ENCODE results near the gene JARID2. TPM values are rescaled to one million over a fixed set of nuclear protein-coding genes. Genes with fewer than 3 reads are reported as not detected.

JARID2 gene
- total RNA-seq, 2 experiments from 2014 or later: 19.0 to 19.5 TPM

DNA sequence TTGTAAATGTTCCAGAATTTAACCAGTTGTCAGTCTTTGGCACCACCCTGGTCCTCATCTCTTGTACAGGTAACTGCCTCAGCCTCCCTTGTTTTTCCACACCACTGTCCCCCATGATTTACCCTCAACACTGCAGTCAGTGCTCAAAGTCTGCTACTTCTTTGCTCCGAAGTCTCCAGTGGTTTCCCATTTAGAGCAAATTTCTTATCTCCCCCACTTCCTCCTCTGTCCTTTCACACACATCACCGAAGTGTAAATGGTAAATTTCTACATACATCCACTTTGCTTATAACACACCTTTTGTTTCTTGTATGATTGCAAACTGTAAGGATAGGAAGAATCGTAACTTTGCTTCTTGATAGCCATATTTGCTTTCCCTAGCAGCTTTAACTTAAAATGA lies 115.3 kb downstream of the JARID2 start:
- H3K4me2 ChIP-seq (ENCODE audit: low read length): no peak overlapping the region
- no peak overlapping the region for H3K27ac ChIP-seq (ENCODE audit: low read depth, low read length, poor library complexity, severe bottlenecking)
- POLR2A ChIA-PET: no interaction called here
- H3K4me3 ChIP-seq (ENCODE audit: low read depth, low read length, poor library complexity, severe bottlenecking): no peak overlapping the region
- no TSS peak for BruUV-seq (replicated peaks)
- H3K4me1 ChIP-seq (ENCODE audit: insufficient read depth, low read length, poor library complexity, severe bottlenecking): peaks cover 27% of the 10 kb centered on the region
- no peak overlapping the region for H2AFZ ChIP-seq (ENCODE audit: low read length)
- TF ChIP-seq, protein P1, sequence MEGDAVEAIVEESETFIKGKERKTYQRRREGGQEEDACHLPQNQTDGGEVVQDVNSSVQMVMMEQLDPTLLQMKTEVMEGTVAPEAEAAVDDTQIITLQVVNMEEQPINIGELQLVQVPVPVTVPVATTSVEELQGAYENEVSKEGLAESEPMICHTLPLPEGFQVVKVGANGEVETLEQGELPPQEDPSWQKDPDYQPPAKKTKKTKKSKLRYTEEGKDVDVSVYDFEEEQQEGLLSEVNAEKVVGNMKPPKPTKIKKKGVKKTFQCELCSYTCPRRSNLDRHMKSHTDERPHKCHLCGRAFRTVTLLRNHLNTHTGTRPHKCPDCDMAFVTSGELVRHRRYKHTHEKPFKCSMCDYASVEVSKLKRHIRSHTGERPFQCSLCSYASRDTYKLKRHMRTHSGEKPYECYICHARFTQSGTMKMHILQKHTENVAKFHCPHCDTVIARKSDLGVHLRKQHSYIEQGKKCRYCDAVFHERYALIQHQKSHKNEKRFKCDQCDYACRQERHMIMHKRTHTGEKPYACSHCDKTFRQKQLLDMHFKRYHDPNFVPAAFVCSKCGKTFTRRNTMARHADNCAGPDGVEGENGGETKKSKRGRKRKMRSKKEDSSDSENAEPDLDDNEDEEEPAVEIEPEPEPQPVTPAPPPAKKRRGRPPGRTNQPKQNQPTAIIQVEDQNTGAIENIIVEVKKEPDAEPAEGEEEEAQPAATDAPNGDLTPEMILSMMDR (conservative IDR thresholded peaks at IDR 0.05; ENCODE audit: low read length): no peak
- TF ChIP-seq EZH2phosphoT487 (IDR thresholded peaks at IDR 0.05; ENCODE audit: borderline replicate concordance, low read depth, low read length): no peak
- no peaks in the 10 kb centered on the region for H3K36me3 ChIP-seq (ENCODE audit: insufficient read depth, low read length)
- H3K9me2 ChIP-seq (ENCODE audit: insufficient read depth, low read length): no peaks in the 10 kb centered on the region
- no peaks in the 10 kb centered on the region for H3K9me3 ChIP-seq (ENCODE audit: low read length)
- intact Hi-C loops (cut with micrococcal nuclease; ENCODE audit: unreplicated experiment): no loop called here
- peaks cover 28% of the 10 kb centered on the region for H4K20me1 ChIP-seq (ENCODE audit: insufficient read depth, low read length)
- H3K79me2 ChIP-seq (ENCODE audit: insufficient read depth, low read depth, low read length): no peaks in the 10 kb centered on the region
- CTCF ChIA-PET (ENCODE audit: unreplicated experiment): no interaction called here
- DNase-seq (ENCODE audit: low spot score): no peak

- no peak for DNase-seq (ENCODE audit: low spot score)
- intact Hi-C loops (cut with micrococcal nuclease; ENCODE audit: unreplicated experiment): no loop called here
- Histone ChIP-seq H3K36me3 (ENCODE audit: insufficient read depth, low read length) (no peaks in the 10 kb centered on the region), H3K4me1 (ENCODE audit: insufficient read depth, low read length, poor library complexity, severe bottlenecking) (peaks cover 27% of the 10 kb centered on the region), H3K4me3 (ENCODE audit: low read depth, low read length, poor library complexity, severe bottlenecking) (no peak overlapping the region), H4K20me1 (ENCODE audit: insufficient read depth, low read length) (peaks cover 18% of the 10 kb centered on the region; the same call in 1 of the 2 replicates), H3K9me2 (ENCODE audit: insufficient read depth, low read length) (no peaks in the 10 kb centered on the region), H3K4me2 (ENCODE audit: low read length) (no peak overlapping the region), H3K27ac (ENCODE audit: low read depth, low read length, poor library complexity, severe bottlenecking) (no peak overlapping the region), H3K79me2 (ENCODE audit: insufficient read depth, low read depth, low read length) (0 out of 2 replicates have a peak, but pooled peaks cover 3% of the 10 kb centered on the region), H2AFZ (ENCODE audit: low read length) (no peak overlapping the region), H3K9me3 (ENCODE audit: low read length) (no peaks in the 10 kb centered on the region)
- TF ChIP-seq EZH2phosphoT487 (IDR thresholded peaks at IDR 0.05; ENCODE audit: borderline replicate concordance, low read depth, low read length): no peak
- TF ChIP-seq, protein P1 (conservative IDR thresholded peaks at IDR 0.05; ENCODE audit: low read length): no peak
- BruUV-seq (replicated peaks): no TSS peak
- ChIA-PET CTCF (ENCODE audit: unreplicated experiment) (no interaction called here), POLR2A (no interaction called here)
These were observed 116.6 kb downstream of the JARID2 start for GRCh38 chr6:15362274-15363160.

GRCh38 chr6:15363164-15363522 lies 117.3 kb downstream of the JARID2 start:
- no peak overlapping the region for H3K4me2 ChIP-seq (ENCODE audit: low read length)
- intact Hi-C loops (cut with micrococcal nuclease; ENCODE audit: unreplicated experiment): no loop called here
- TF ChIP-seq, protein P1 (conservative IDR thresholded peaks at IDR 0.05; ENCODE audit: low read length): no peak
- no peak for TF ChIP-seq EZH2phosphoT487 (IDR thresholded peaks at IDR 0.05; ENCODE audit: borderline replicate concordance, low read depth, low read length)
- no peak overlapping the region for H2AFZ ChIP-seq (ENCODE audit: low read length)
- no peak for DNase-seq (ENCODE audit: low spot score)
- no peaks in the 10 kb centered on the region for H3K9me3 ChIP-seq (ENCODE audit: low read length)
- no peak overlapping the region for H3K4me3 ChIP-seq (ENCODE audit: low read depth, low read length, poor library complexity, severe bottlenecking)
- 0 out of 2 replicates have a peak, but pooled peaks cover 6% of the 10 kb centered on the region for H3K79me2 ChIP-seq (ENCODE audit: insufficient read depth, low read depth, low read length)
- H4K20me1 ChIP-seq (ENCODE audit: insufficient read depth, low read length): peaks cover 12% of the 10 kb centered on the region; the same call in 1 of the 2 replicates
- H3K27ac ChIP-seq (ENCODE audit: low read depth, low read length, poor library complexity, severe bottlenecking): no peak overlapping the region
- no peaks in the 10 kb centered on the region for H3K36me3 ChIP-seq (ENCODE audit: insufficient read depth, low read length)
- peaks cover 27% of the 10 kb centered on the region for H3K4me1 ChIP-seq (ENCODE audit: insufficient read depth, low read length, poor library complexity, severe bottlenecking)
- no peaks in the 10 kb centered on the region for H3K9me2 ChIP-seq (ENCODE audit: insufficient read depth, low read length)
- CTCF ChIA-PET (ENCODE audit: unreplicated experiment): no interaction called here
- no TSS peak for BruUV-seq (replicated peaks)
- POLR2A ChIA-PET: no interaction called here
